IPS-20b (cell line): ENCODE data around the gene PHTF2.

ENCODE experiments used
- H3K27ac ChIP-seq: one replicate; pipeline ENCODE4 v1.5.1; 2013; ENCODE audit warnings: low read length
- H3K27me3 ChIP-seq: 2 replicates; pipeline ENCODE4 v1.6.1; 2013; ENCODE audit warnings: mild to moderate bottlenecking, low read length, inconsistent platforms; ENCODE audit not compliant: insufficient read depth
- H3K36me3 ChIP-seq: 2 replicates; pipeline ENCODE4 v1.6.1; 2013; ENCODE audit warnings: low read depth, mild to moderate bottlenecking, inconsistent platforms, low read length, moderate library complexity; ENCODE audit not compliant: insufficient read depth
- H3K4me1 ChIP-seq: 2 replicates; pipeline ENCODE4 v1.6.1; 2013; ENCODE audit warnings: mild to moderate bottlenecking, control low read depth, inconsistent platforms, low read length, moderate library complexity; ENCODE audit not compliant: insufficient read depth
- H3K4me3 ChIP-seq: 2 replicates; pipeline ENCODE4 v1.5.1; 2013; ENCODE audit warnings: mild to moderate bottlenecking, low read length, inconsistent platforms
- H3K9ac ChIP-seq: 2 replicates; pipeline ENCODE4 v1.6.1; 2013; ENCODE audit warnings: low read depth, mild to moderate bottlenecking, inconsistent platforms, low read length, moderate library complexity
- H3K9me3 ChIP-seq: 2 replicates; pipeline ENCODE4 v1.6.1; 2013; ENCODE audit warnings: mild to moderate bottlenecking, low read depth, low read length, inconsistent platforms; ENCODE audit not compliant: insufficient read depth

The PHTF2 gene

DNA sequence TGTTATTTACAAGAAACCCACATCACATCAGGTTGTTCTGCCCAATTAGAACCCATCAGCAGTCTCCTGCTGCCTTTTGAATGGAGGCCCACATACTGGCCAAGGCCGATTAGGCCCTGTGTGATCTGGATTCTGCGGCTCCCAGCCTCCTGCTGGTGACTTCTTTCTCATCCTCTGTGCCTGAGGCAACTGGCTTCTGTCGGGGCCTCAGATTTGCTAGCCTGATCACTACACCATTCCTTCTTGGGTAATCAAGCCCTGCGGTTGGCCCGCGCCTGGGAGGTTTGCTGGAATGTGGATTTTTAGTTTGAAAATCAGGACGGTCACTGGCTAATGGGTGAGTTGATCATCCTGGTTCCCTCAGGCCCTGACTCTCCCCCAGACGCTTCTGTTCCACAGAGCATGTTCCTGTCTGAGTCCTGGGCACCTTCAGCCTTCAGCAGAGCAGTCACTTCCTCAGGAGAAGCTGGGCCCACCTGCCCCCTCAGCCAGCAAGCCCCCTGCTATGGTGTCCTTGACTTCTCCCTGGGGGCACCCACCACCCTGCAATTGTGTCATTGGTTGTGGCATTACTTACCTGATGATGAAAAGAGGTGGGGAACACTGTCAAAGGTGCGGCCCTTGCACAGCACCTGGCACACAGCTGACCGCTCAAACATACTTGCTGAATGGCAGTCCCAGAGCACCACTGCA is 207.6 kb downstream of the PHTF2 start:
- Histone ChIP-seq H3K4me1 (no peaks in the 10 kb centered on the region), H3K27me3 (no peaks in the 10 kb centered on the region), H3K36me3 (no peaks in the 10 kb centered on the region), H3K27ac (no peak overlapping the region), H3K9ac (no peak overlapping the region), H3K9me3 (no peaks in the 10 kb centered on the region), H3K4me3 (no peak overlapping the region)
